ENCODE results near the gene PRRT3.

DNA sequence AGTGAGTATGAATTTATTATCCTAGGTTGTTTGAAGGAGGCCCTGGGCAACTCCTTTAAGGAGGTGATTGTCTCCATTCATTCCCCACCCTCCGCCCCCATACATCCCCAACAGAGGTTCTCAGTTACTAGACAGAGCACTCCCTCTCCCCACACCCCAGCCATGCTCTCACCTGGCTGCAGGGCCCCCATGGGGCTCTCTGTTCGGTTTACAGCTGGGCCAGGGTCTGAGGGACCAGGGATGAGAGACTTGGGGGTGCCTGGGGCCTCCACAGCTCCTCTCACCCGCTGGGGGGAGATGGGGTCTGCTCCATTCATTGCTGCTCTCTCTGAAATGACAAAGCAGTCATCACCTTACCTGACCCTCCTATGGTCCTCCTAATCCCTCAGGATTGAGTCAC is 3.6 kb downstream of the PRRT3 start:
- TF ChIP-seq EZH2 (conservative IDR thresholded peaks at IDR 0.05; ENCODE audit: low read depth, low read length) (no peak), ZNF350 (CRISPR knock-in tag; IDR thresholded peaks at IDR 0.05; ENCODE audit: borderline replicate concordance, low read depth) (no peak), SP4 (CRISPR knock-in tag; IDR thresholded peaks at IDR 0.05) (no peak), RARA (CRISPR knock-in tag; IDR thresholded peaks at IDR 0.05) (no peak), BRCA1 (CRISPR knock-in tag; IDR thresholded peaks at IDR 0.05) (no peak)
- TF ChIP-seq, protein P1, sequence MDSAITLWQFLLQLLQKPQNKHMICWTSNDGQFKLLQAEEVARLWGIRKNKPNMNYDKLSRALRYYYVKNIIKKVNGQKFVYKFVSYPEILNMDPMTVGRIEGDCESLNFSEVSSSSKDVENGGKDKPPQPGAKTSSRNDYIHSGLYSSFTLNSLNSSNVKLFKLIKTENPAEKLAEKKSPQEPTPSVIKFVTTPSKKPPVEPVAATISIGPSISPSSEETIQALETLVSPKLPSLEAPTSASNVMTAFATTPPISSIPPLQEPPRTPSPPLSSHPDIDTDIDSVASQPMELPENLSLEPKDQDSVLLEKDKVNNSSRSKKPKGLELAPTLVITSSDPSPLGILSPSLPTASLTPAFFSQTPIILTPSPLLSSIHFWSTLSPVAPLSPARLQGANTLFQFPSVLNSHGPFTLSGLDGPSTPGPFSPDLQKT (CRISPR knock-in tag; IDR thresholded peaks at IDR 0.05; ENCODE audit: borderline replicate concordance): no peak
- TF ChIP-seq, protein P2, sequence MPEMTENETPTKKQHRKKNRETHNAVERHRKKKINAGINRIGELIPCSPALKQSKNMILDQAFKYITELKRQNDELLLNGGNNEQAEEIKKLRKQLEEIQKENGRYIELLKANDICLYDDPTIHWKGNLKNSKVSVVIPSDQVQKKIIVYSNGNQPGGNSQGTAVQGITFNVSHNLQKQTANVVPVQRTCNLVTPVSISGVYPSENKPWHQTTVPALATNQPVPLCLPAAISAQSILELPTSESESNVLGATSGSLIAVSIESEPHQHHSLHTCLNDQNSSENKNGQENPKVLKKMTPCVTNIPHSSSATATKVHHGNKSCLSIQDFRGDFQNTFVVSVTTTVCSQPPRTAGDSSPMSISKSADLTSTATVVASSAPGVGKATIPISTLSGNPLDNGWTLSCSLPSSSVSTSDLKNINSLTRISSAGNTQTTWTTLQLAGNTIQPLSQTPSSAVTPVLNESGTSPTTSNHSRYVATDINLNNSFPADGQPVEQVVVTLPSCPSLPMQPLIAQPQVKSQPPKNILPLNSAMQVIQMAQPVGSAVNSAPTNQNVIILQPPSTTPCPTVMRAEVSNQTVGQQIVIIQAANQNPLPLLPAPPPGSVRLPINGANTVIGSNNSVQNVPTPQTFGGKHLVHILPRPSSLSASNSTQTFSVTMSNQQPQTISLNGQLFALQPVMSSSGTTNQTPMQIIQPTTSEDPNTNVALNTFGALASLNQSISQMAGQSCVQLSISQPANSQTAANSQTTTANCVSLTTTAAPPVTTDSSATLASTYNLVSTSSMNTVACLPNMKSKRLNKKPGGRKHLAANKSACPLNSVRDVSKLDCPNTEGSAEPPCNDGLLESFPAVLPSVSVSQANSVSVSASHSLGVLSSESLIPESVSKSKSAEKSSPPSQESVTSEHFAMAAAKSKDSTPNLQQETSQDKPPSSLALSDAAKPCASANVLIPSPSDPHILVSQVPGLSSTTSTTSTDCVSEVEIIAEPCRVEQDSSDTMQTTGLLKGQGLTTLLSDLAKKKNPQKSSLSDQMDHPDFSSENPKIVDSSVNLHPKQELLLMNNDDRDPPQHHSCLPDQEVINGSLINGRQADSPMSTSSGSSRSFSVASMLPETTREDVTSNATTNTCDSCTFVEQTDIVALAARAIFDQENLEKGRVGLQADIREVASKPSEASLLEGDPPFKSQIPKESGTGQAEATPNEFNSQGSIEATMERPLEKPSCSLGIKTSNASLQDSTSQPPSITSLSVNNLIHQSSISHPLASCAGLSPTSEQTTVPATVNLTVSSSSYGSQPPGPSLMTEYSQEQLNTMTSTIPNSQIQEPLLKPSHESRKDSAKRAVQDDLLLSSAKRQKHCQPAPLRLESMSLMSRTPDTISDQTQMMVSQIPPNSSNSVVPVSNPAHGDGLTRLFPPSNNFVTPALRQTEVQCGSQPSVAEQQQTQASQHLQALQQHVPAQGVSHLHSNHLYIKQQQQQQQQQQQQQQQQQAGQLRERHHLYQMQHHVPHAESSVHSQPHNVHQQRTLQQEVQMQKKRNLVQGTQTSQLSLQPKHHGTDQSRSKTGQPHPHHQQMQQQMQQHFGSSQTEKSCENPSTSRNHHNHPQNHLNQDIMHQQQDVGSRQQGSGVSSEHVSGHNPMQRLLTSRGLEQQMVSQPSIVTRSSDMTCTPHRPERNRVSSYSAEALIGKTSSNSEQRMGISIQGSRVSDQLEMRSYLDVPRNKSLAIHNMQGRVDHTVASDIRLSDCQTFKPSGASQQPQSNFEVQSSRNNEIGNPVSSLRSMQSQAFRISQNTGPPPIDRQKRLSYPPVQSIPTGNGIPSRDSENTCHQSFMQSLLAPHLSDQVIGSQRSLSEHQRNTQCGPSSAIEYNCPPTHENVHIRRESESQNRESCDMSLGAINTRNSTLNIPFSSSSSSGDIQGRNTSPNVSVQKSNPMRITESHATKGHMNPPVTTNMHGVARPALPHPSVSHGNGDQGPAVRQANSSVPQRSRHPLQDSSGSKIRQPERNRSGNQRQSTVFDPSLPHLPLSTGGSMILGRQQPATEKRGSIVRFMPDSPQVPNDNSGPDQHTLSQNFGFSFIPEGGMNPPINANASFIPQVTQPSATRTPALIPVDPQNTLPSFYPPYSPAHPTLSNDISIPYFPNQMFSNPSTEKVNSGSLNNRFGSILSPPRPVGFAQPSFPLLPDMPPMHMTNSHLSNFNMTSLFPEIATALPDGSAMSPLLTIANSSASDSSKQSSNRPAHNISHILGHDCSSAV (CRISPR knock-in tag; IDR thresholded peaks at IDR 0.05; ENCODE audit: borderline replicate concordance): no peak

All from HepG2 (cell line).